SK-N-SH (cell line): ENCODE measurements around the gene C3. TPM values are rescaled to one million over a fixed set of nuclear protein-coding genes. Genes with fewer than 3 reads are reported as not detected.

Experiments
- CTCF ChIA-PET: fragments of 300-600, 350-600 bp; formaldehyde crosslinking; extraction: SDS; loops from one replicate; lab custom pipeline; 2021; lab: Yijun Ruan, JAX
- POLR2A ChIA-PET: fragments of 350-600 bp; sonication (Branson Sonifier 250); formaldehyde crosslinking; extraction: SDS; loops from one replicate; lab custom pipeline; 2020; ENCODE audit warnings: antibody characterized with exemption, inconsistent platforms; lab: Yijun Ruan, JAX
- DNase-seq: peaks from one replicate; pipeline ENCODE4 v3.0.0; 2012
- H2AFZ ChIP-seq: fragments of 200-600 bp; sonication (generic); 2 replicates; pipeline ENCODE4 v1.8.1; 2016; ENCODE audit warnings: antibody characterized with exemption, mild to moderate bottlenecking, low read depth
- H3F3A ChIP-seq: fragments of 200-600 bp; sonication (generic); replicated peaks from 2 replicates; pipeline ENCODE3; 2016; ENCODE audit warnings: antibody characterized with exemption, mild to moderate bottlenecking; ENCODE audit not compliant: insufficient read depth
- H3K27ac ChIP-seq, 2 experiments: fragments of 200-500 bp in 1 of 2; fragments of 200-600 bp in 1 of 2; sonication (Bioruptor generic) in 1 of 2; sonication (generic), shearing (Covaris generic) in 1 of 2; 2 replicates each; pipeline versions ENCODE4 v1.5.1 to v1.6.1; 2014 to 2016; ENCODE audit warnings: low read depth in 2 of 2, inconsistent platforms in 1 of 2, low read length in 1 of 2, mild to moderate bottlenecking in 1 of 2, mixed read lengths in 1 of 2
- H3K27me3 ChIP-seq: fragments of 200-600 bp; sonication (generic), shearing (Covaris generic); 2 replicates; pipeline ENCODE4 v1.6.1; 2016; ENCODE audit warnings: mixed run types; ENCODE audit not compliant: insufficient read depth
- H3K36me3 ChIP-seq, 2 experiments: fragments of 200-500 bp in 1 of 2; fragments of 200-600 bp in 1 of 2; sonication (Bioruptor generic) in 1 of 2; sonication (generic) in 1 of 2; replicated peaks in 1 of 2; 2 replicates each; pipeline versions ENCODE3 to v1.5.1; 2014 to 2016; ENCODE audit warnings: low read length in 1 of 2, mild to moderate bottlenecking in 1 of 2; ENCODE audit not compliant: insufficient read depth in 2 of 2, control insufficient read depth in 1 of 2
- H3K4me1 ChIP-seq, 2 experiments: fragments of 200-500 bp in 1 of 2; fragments of 200-600 bp in 1 of 2; sonication (Bioruptor generic) in 1 of 2; sonication (generic), shearing (Covaris generic) in 1 of 2; 2 replicates each; pipeline versions ENCODE4 v1.5.1 to v1.6.1; 2014 to 2016; ENCODE audit warnings: low read depth in 1 of 2, low read length in 1 of 2, mixed run types in 1 of 2; ENCODE audit not compliant: insufficient read depth in 2 of 2, control insufficient read depth in 1 of 2
- H3K4me2 ChIP-seq: fragments of 200-600 bp; sonication (generic), shearing (Covaris generic); 2 replicates; pipeline ENCODE4 v1.6.1; 2017; ENCODE audit warnings: mixed run types
- H3K4me3 ChIP-seq, 2 experiments: fragments of 200-500 bp in 1 of 2; fragments of 200-600 bp in 1 of 2; sonication (Bioruptor generic) in 1 of 2; sonication (generic), shearing (Covaris generic) in 1 of 2; 2 replicates each; pipeline versions ENCODE4 v1.5.1 to v1.8.1; 2014 to 2016; ENCODE audit warnings: low read depth in 2 of 2, inconsistent platforms in 1 of 2, low read length in 1 of 2, mild to moderate bottlenecking in 1 of 2, mixed read lengths in 1 of 2, moderate library complexity in 1 of 2
- H3K79me2 ChIP-seq: fragments of 200-600 bp; sonication (generic); 2 replicates; pipeline ENCODE4 v1.8.1; 2017; ENCODE audit warnings: mild to moderate bottlenecking; ENCODE audit not compliant: insufficient read depth
- H3K9ac ChIP-seq: fragments of 200-600 bp; sonication (generic); 2 replicates; pipeline ENCODE4 v1.6.1; 2017; ENCODE audit warnings: mixed run types
- H3K9me2 ChIP-seq: fragments of 200-600 bp; sonication (generic); 2 replicates; pipeline ENCODE4 v1.6.1; 2017; ENCODE audit warnings: mixed run types
- H3K9me3 ChIP-seq: fragments of 200-600 bp; sonication (generic); 2 replicates; pipeline ENCODE4 v1.6.1; 2017; ENCODE audit warnings: mixed run types, mild to moderate bottlenecking, moderate library complexity
- H4K20me1 ChIP-seq: fragments of 200-600 bp; sonication (generic); 2 replicates; pipeline ENCODE4 v1.6.1; 2017; ENCODE audit warnings: mild to moderate bottlenecking, mixed run types; ENCODE audit not compliant: insufficient read depth
- EZH2phosphoT487 ChIP-seq: fragments of 200-600 bp; sonication (generic); IDR thresholded peaks from 2 replicates; pipeline ENCODE4 v1.6.1; 2017; ENCODE audit warnings: low read depth, mixed run types, mild to moderate bottlenecking, antibody characterized with exemption, moderate library complexity, borderline replicate concordance
- FOXJ3 ChIP-seq: sonication (generic); formaldehyde crosslinking; IDR thresholded peaks from 2 replicates; pipeline ENCODE4 v1.5.1; 2020; ENCODE audit warnings: mild to moderate bottlenecking, missing genetic modification reagents
- FOXM1 ChIP-seq: IDR thresholded peaks from 2 replicates; pipeline ENCODE4 v1.4.0; 2012; ENCODE audit warnings: low read depth, mild to moderate bottlenecking
- GABPA ChIP-seq: IDR thresholded peaks from 2 replicates; pipeline ENCODE4 v1.4.0; 2012; ENCODE audit warnings: low read depth, mild to moderate bottlenecking
- GATA2 ChIP-seq: sonication (generic); formaldehyde crosslinking; IDR thresholded peaks from 2 replicates; pipeline ENCODE4 v1.5.0; 2020; ENCODE audit warnings: mild to moderate bottlenecking, missing genetic modification reagents
- MEF2A ChIP-seq: IDR thresholded peaks from 2 replicates; pipeline ENCODE4 v1.4.0; 2012; ENCODE audit warnings: low read depth, borderline replicate concordance
- MXI1 ChIP-seq: IDR thresholded peaks from 2 replicates; pipeline ENCODE4 v1.6.1; 2012; ENCODE audit warnings: mild to moderate bottlenecking, low read depth, low read length, improper control_type of control experiment
- POLR2AphosphoS5 ChIP-seq: IDR thresholded peaks from 2 replicates; pipeline ENCODE4 v1.6.1; 2012; ENCODE audit warnings: low read depth, low read length
- RAD21 ChIP-seq: IDR thresholded peaks from 2 replicates; pipeline ENCODE4 v1.6.1; 2012; ENCODE audit warnings: mild to moderate bottlenecking, low read length
- RCOR1 ChIP-seq: fragments of 150-350 bp; IDR thresholded peaks from 2 replicates; pipeline ENCODE4 v1.6.1; 2017; ENCODE audit warnings: antibody characterized with exemption, low read length
- RFX5 ChIP-seq: IDR thresholded peaks from 2 replicates; pipeline ENCODE4 v1.6.1; 2012; ENCODE audit warnings: mild to moderate bottlenecking, improper control_type of control experiment, low read length
- SIN3A ChIP-seq: IDR thresholded peaks from 2 replicates; pipeline ENCODE4 v1.6.1; 2012; ENCODE audit warnings: low read depth, mild to moderate bottlenecking, low read length, moderate library complexity, borderline replicate concordance
- SMC3 ChIP-seq: IDR thresholded peaks from 2 replicates; pipeline ENCODE4 v1.6.1; 2012; ENCODE audit warnings: low read depth, low read length, improper control_type of control experiment
- WGBS: methylation state at CpG from one replicate; pipeline ENCODE4 v1.1.6; 2017; ENCODE audit warnings: low lambda C conversion rate; 5-methylcytosine and 5-hydroxymethylcytosine counted together
- polyA plus RNA-seq, 3 experiments: library from polyadenylated mRNA; depleted of rRNA; stranded (reverse); fragments of >200 nt; gene quantifications; 2 replicates each; pipeline ENCODE4 v1.2.3, GENCODE V29; 2012
- TF ChIP-seq, protein P1 (sequence below): IDR thresholded peaks from 2 replicates; pipeline ENCODE4 v1.4.0; 2012; ENCODE audit warnings: low read depth
- TF ChIP-seq, protein P2 (sequence below): IDR thresholded peaks from 2 replicates; pipeline ENCODE4 v1.6.1; 2012; ENCODE audit warnings: mild to moderate bottlenecking, low read depth, low read length, moderate library complexity
- TF ChIP-seq, protein P3 (sequence below): fragments of 150-350 bp; IDR thresholded peaks from 2 replicates; pipeline ENCODE4 v1.6.1; 2017; ENCODE audit warnings: antibody characterized with exemption, low read length, low read depth, borderline replicate concordance
- TF ChIP-seq, protein P4 (sequence below): IDR thresholded peaks from 2 replicates; pipeline ENCODE4; 2012
- TF ChIP-seq, protein P5 (sequence below): fragments of 200-600 bp; sonication (generic); IDR thresholded peaks from 2 replicates; pipeline ENCODE4 v1.6.1; 2017; ENCODE audit warnings: antibody characterized with exemption, mild to moderate bottlenecking, moderate library complexity

The C3 gene
- polyA plus RNA-seq, 1 of the 3 experiments (the other 2 are of a cell fraction), result 0.67 TPM

DNA sequence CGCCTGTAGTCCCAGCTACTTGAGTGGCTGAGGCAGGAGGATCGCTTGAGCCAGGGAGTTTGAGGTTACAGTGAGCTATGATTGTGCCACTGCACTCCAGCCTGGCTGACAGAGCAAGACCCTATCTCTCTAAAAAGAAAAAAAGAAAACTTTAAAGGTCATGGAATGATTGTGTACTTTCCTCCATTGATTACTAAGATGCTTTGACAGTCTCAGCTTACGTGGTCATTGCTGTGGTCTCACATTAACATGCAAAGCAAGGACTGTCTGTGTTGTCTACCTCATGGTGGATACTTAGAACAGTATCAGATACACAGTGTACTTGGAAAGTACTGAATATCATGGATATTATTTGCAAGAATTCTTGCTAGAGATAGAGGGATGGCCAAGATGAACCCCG, 36.5 kb downstream of the C3 start:
- no peaks in the 10 kb centered on the region for H3K9me3 ChIP-seq
- no peaks in the 10 kb centered on the region for H3K79me2 ChIP-seq
- no peak overlapping the region for H2AFZ ChIP-seq
- WGBS, result 28% methylated on average over 4 of the region's 4 CpGs
- ChIA-PET CTCF (no interaction called here), POLR2A (no interaction called here)
- no peak overlapping the region for H3K4me3 ChIP-seq
- H3K36me3 ChIP-seq, result no peaks in the 10 kb centered on the region
- no peak for DNase-seq
- H3K27me3 ChIP-seq, result peaks cover 17% of the 10 kb centered on the region; the same call in 1 of the 2 replicates
- no peak for TF ChIP-seq SMC3
- H3F3A ChIP-seq, result no peaks in the 10 kb centered on the region
- no peaks in the 10 kb centered on the region for H3K4me1 ChIP-seq
- H3K4me2 ChIP-seq, result no peak overlapping the region
- H3K9me2 ChIP-seq, result no peaks in the 10 kb centered on the region
- H4K20me1 ChIP-seq, result no peaks in the 10 kb centered on the region
- H3K27ac ChIP-seq, result no peak overlapping the region
- no peak overlapping the region for H3K9ac ChIP-seq

DNA sequence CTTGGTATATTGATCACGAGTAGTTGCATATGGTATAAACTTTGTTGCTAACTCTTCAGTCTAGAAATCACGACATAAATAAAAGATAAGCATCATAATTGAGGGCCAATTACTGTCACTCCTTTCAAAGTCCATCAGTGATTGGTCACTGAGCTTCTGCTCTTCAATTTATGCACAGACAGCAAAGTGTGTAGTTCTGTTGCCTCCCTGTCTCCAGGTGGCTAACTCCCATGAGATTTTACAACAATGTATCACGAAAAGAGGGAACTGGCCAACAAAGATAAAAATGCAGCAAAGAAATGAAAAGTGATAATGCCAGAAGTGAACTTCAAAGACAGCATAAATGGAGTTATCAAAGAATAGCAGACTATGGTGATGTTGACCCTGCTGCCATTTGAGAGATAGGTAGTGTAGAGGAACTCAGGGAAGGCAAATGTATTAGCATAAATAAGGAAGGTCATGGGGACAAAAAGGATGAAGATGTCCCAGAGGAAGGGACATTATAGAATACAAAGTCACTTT, 37.8 kb downstream of the C3 start:
- Histone ChIP-seq H3K36me3 (no peaks in the 10 kb centered on the region), H3K27me3 (peaks cover 17% of the 10 kb centered on the region; the same call in 1 of the 2 replicates), H3K9me3 (no peaks in the 10 kb centered on the region), H3K4me3 (no peak overlapping the region), H3K4me2 (no peak overlapping the region), H2AFZ (no peak overlapping the region), H3K9me2 (no peaks in the 10 kb centered on the region), H3K4me1 (no peaks in the 10 kb centered on the region), H3K9ac (no peak overlapping the region), H3F3A (no peaks in the 10 kb centered on the region)
- CTCF ChIA-PET, result interaction anchor here (1.2 kb wide), 1 partner anchor 635 kb away, joined by 3 read pairs; no protein-coding TSS in a partner anchor
- DNase-seq, result no peak
- TF ChIP-seq, protein P1, sequence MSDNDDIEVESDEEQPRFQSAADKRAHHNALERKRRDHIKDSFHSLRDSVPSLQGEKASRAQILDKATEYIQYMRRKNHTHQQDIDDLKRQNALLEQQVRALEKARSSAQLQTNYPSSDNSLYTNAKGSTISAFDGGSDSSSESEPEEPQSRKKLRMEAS, result no peak
- TF ChIP-seq MXI1 (no peak), GATA2 (no peak), FOXM1 (no peak), RCOR1 (no peak), SIN3A (no peak), FOXJ3 (CRISPR knock-in tag) (no peak), GABPA (no peak), RAD21 (no peak), POLR2AphosphoS5 (no peak), RFX5 (no peak), EZH2phosphoT487 (no peak), MEF2A (no peak)
- TF ChIP-seq, protein P2, sequence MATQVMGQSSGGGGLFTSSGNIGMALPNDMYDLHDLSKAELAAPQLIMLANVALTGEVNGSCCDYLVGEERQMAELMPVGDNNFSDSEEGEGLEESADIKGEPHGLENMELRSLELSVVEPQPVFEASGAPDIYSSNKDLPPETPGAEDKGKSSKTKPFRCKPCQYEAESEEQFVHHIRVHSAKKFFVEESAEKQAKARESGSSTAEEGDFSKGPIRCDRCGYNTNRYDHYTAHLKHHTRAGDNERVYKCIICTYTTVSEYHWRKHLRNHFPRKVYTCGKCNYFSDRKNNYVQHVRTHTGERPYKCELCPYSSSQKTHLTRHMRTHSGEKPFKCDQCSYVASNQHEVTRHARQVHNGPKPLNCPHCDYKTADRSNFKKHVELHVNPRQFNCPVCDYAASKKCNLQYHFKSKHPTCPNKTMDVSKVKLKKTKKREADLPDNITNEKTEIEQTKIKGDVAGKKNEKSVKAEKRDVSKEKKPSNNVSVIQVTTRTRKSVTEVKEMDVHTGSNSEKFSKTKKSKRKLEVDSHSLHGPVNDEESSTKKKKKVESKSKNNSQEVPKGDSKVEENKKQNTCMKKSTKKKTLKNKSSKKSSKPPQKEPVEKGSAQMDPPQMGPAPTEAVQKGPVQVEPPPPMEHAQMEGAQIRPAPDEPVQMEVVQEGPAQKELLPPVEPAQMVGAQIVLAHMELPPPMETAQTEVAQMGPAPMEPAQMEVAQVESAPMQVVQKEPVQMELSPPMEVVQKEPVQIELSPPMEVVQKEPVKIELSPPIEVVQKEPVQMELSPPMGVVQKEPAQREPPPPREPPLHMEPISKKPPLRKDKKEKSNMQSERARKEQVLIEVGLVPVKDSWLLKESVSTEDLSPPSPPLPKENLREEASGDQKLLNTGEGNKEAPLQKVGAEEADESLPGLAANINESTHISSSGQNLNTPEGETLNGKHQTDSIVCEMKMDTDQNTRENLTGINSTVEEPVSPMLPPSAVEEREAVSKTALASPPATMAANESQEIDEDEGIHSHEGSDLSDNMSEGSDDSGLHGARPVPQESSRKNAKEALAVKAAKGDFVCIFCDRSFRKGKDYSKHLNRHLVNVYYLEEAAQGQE, result no peak
- TF ChIP-seq, protein P3, sequence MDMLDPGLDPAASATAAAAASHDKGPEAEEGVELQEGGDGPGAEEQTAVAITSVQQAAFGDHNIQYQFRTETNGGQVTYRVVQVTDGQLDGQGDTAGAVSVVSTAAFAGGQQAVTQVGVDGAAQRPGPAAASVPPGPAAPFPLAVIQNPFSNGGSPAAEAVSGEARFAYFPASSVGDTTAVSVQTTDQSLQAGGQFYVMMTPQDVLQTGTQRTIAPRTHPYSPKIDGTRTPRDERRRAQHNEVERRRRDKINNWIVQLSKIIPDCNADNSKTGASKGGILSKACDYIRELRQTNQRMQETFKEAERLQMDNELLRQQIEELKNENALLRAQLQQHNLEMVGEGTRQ, result no peak
- TF ChIP-seq, protein P4, sequence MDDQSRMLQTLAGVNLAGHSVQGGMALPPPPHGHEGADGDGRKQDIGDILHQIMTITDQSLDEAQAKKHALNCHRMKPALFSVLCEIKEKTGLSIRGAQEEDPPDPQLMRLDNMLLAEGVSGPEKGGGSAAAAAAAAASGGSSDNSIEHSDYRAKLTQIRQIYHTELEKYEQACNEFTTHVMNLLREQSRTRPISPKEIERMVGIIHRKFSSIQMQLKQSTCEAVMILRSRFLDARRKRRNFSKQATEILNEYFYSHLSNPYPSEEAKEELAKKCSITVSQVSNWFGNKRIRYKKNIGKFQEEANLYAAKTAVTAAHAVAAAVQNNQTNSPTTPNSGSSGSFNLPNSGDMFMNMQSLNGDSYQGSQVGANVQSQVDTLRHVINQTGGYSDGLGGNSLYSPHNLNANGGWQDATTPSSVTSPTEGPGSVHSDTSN, result no peak
- TF ChIP-seq, protein P5, sequence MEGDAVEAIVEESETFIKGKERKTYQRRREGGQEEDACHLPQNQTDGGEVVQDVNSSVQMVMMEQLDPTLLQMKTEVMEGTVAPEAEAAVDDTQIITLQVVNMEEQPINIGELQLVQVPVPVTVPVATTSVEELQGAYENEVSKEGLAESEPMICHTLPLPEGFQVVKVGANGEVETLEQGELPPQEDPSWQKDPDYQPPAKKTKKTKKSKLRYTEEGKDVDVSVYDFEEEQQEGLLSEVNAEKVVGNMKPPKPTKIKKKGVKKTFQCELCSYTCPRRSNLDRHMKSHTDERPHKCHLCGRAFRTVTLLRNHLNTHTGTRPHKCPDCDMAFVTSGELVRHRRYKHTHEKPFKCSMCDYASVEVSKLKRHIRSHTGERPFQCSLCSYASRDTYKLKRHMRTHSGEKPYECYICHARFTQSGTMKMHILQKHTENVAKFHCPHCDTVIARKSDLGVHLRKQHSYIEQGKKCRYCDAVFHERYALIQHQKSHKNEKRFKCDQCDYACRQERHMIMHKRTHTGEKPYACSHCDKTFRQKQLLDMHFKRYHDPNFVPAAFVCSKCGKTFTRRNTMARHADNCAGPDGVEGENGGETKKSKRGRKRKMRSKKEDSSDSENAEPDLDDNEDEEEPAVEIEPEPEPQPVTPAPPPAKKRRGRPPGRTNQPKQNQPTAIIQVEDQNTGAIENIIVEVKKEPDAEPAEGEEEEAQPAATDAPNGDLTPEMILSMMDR, result no peak
- TF ChIP-seq, all 33 proteins: peak for 0
- no peaks in the 10 kb centered on the region for H3K79me2 ChIP-seq
- no peaks in the 10 kb centered on the region for H4K20me1 ChIP-seq
- POLR2A ChIA-PET, result no interaction called here
- 9% methylated on average over 3 of the region's 3 CpGs for WGBS
- H3K27ac ChIP-seq, result no peak overlapping the region
